Measurements from ENCODE around the gene PROC.
A peak's percentile ranks its signal among the peaks of the same experiment; 100 is the strongest.
"Not testable (repeated sequence)": the region's sequence is repeated elsewhere in the genome, so short reads cannot be mapped to it uniquely, and the experiment has no call there.

PROC gene

DNA sequence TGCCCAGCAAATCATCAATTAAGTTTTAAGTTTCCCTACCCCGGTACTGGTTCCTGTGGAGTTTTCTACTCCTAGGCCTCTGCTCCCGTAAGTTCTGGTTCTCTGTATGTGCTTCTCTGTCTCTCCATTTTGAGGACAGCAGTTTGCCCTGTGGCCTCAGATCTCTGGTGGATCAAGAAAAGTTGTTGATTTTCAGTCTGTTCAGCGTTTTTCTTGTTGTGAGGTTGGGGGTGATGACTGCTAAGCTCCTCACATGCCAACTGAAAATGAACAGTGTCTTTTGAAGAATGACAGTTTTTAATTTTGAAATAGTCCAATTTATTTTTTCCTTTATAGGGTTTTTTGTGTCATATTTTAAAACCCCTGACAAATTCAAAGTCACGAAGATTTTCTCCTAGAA, 31.7 kb downstream of the PROC start:
- no peak for DNase-seq
- Mint-ChIP-seq H3K4me3 (no peak overlapping the region), H3K4me1 (peaks cover 34% of the 10 kb centered on the region), H3K9me3 (peaks cover 8% of the 10 kb centered on the region), H3K27ac (peak overlapping the region; percentile 77), H3K36me3 (ENCODE audit: low read depth) (peaks cover 10% of the 10 kb centered on the region), H3K27me3 (ENCODE audit: low read depth, poor library complexity) (peaks cover 3% of the 10 kb centered on the region)
- TF ChIP-seq, protein P1, sequence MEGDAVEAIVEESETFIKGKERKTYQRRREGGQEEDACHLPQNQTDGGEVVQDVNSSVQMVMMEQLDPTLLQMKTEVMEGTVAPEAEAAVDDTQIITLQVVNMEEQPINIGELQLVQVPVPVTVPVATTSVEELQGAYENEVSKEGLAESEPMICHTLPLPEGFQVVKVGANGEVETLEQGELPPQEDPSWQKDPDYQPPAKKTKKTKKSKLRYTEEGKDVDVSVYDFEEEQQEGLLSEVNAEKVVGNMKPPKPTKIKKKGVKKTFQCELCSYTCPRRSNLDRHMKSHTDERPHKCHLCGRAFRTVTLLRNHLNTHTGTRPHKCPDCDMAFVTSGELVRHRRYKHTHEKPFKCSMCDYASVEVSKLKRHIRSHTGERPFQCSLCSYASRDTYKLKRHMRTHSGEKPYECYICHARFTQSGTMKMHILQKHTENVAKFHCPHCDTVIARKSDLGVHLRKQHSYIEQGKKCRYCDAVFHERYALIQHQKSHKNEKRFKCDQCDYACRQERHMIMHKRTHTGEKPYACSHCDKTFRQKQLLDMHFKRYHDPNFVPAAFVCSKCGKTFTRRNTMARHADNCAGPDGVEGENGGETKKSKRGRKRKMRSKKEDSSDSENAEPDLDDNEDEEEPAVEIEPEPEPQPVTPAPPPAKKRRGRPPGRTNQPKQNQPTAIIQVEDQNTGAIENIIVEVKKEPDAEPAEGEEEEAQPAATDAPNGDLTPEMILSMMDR (IDR thresholded peaks at IDR 0.05) = no peak

DNA sequence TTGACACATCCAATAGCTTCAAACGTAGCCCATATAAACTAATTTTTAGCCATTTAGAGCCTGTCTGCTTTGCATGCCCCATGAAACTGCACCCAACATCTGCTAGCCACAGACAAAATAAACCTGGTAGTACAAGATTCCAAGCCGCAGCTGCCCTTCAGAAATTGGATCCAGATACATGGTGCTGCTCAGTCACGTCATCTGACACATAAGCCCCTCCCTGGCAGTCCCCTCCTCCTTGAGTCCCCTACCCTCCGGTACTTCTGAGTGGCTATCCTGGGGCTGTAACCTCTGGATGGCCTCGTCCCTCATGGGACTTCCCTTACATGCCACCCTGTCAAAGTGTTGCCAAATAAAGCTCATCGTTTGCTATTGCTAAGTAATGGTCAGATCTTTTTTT, 33.8 kb downstream of the PROC start:
- Mint-ChIP-seq H3K4me3 (no peak overlapping the region), H3K9me3 (no peaks in the 10 kb centered on the region), H3K27ac (peak overlapping the region; percentile 67), H3K36me3 (ENCODE audit: low read depth) (peaks cover 11% of the 10 kb centered on the region), H3K27me3 (ENCODE audit: low read depth, poor library complexity) (peaks cover 4% of the 10 kb centered on the region), H3K4me1 (peaks cover 50% of the 10 kb centered on the region)
- DNase-seq = no peak
- TF ChIP-seq, protein P1 (IDR thresholded peaks at IDR 0.05) = no peak

DNA sequence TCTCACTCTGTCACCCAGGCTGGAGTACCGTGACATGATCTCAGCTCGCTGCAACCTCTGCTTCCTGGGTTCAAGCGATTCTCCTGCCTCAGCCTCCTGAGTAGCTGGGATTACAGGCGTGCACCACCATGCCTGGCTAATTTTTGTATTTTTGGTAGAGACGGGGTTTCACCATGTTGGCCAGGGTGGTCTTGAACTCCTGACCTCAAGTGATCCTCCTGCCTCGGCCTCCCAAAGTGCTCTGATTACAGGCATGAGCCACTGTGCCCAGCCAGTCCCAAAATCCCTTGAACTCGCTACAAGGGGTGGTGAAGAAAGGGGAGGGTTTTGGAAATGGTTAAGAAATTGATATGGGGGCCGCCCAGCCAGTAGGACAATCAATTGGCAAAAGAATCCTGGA, 34.2 kb downstream of the PROC start:
- H3K9me3 Mint-ChIP-seq; H3K36me3 Mint-ChIP-seq (ENCODE audit: low read depth); H3K27me3 Mint-ChIP-seq (ENCODE audit: low read depth, poor library complexity); DNase-seq; H3K27ac Mint-ChIP-seq; H3K4me3 Mint-ChIP-seq: not testable (repeated sequence)
- H3K4me1 Mint-ChIP-seq = peaks cover 50% of the 10 kb centered on the region

DNA sequence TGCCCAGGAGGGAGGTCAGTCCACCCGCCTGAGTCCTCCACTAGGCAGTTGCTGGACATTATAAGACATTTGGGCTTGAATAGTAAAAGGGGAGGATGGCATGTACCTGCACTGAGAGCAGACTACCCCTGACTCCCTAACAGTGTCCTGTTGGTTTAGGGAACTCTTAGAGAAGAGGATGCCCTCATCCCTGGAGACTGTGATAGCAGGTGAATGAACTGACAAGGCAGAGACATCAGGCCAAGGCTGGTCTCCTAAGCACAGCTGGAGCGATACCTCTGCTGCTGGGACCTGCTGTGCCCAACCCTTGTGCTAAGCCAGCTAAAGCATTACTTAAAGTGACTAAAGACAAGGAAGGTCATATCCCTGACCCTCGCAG, 34.8 kb downstream of the PROC start:
- Mint-ChIP-seq H3K4me1 (peaks cover 50% of the 10 kb centered on the region), H3K4me3 (no peak overlapping the region), H3K27ac (peak overlapping the region; percentile 28), H3K9me3 (no peaks in the 10 kb centered on the region), H3K36me3 (ENCODE audit: low read depth) (peaks cover 9% of the 10 kb centered on the region), H3K27me3 (ENCODE audit: low read depth, poor library complexity) (peaks cover 4% of the 10 kb centered on the region)
- TF ChIP-seq, protein P1 (IDR thresholded peaks at IDR 0.05) = no peak
- DNase-seq = no peak

DNA sequence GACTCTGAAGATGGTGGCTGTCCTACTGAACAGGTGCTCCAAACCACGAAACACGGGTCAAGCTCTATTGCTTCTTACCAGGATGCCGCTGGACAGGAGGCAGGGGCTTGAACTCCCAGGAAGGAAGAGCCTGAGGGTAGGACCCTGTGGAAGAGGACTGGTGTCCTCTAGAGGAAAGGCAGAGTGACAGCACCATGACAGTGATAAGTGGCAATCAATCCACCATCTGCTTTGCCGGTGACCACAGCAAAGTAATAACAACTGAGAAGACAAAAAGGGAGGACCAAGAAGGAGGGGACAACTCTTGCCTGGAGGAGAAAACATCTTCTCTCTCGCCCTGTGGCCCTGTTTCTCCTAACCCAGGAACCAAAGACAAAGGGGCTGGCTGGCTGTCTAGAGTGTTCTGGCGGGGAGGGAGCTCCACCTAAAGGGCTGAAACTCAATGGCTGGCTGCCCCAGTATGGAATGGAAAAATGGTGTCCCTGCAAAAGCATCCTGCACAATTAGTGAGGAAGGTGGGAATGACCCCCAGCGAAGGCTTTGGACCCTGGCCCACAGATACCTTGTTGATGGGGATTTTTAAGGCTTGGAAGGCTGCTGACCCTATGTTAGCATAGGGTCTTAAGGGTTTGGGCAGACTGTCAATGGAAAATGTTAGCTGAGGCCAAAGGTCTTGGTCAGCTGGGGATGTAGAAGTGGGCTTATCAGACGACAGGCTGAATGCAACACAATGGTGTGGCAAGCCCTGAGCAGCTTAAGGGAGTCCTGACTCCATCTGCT, 35.4 kb downstream of the PROC start:
- H3K27me3 Mint-ChIP-seq (ENCODE audit: low read depth, poor library complexity) = peaks cover 4% of the 10 kb centered on the region
- peaks cover 50% of the 10 kb centered on the region for H3K4me1 Mint-ChIP-seq
- TF ChIP-seq, protein P1 (IDR thresholded peaks at IDR 0.05) = no peak
- no peak for DNase-seq
- H3K4me3 Mint-ChIP-seq = no peak overlapping the region
- H3K9me3 Mint-ChIP-seq = no peaks in the 10 kb centered on the region
- peaks cover 9% of the 10 kb centered on the region for H3K36me3 Mint-ChIP-seq (ENCODE audit: low read depth)
- H3K27ac Mint-ChIP-seq = no peak overlapping the region

DNA sequence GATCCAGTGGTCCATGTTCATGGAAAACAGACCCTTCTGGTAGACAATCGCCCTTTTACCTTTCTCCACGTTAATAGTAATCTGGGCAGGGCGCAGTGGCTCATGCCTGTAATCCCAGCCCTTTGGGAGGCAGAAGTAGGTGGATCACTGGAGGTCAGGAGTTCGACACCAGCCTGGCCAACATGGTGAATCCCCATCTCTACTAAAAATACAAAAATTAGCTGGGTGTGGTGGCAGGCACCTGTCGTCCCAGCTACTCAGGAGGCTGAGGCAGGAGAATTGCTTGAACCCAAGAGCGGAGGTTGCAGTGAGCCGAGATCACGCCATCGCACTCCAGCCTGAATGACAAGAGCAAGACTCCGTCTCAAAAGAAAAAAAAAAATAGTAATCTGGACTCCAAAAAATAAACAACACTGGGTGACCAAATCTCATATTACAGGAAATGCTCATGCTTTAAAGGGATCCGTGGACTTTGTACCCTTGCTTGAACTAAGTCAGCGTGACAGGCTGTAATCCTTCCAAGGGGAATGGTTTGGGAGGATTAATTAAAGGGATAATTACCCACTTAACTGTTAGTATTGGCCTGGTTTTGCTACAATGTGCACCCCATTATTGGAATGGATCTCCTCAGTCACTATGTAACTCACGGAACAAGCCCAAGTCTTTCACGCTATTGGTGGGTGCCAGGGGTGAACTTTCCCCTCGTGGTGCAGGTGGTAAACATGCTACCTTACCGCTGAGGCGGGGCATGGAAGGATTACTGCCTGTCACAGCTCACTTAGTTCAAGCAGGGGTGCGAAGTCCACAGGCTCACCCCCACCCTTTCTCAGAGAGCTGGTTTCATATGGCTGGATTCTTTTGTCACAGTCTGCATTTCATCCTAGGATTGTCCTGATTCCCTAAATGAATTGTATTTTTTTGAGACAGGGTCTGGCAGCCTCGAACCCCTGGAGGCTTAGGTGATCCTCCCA, 36.7 kb downstream of the PROC start:
- H3K27me3 Mint-ChIP-seq (ENCODE audit: low read depth, poor library complexity) = peaks cover 4% of the 10 kb centered on the region
- H3K9me3 Mint-ChIP-seq = no peaks in the 10 kb centered on the region
- TF ChIP-seq, protein P1 (IDR thresholded peaks at IDR 0.05) = no peak
- no peak overlapping the region for H3K4me3 Mint-ChIP-seq
- H3K27ac Mint-ChIP-seq = no peak overlapping the region
- peaks cover 9% of the 10 kb centered on the region for H3K36me3 Mint-ChIP-seq (ENCODE audit: low read depth)
- no peak for DNase-seq
- H3K4me1 Mint-ChIP-seq = peaks cover 40% of the 10 kb centered on the region

All from nephron progenitor cell (in vitro differentiated cells).